Activated CD8-positive, alpha-beta T cell treated with anti-CD3 and anti-CD28 coated beads for 36 hours (primary cell): Measurements from ENCODE around the gene ZFP1. TPM values are rescaled to one million over a fixed set of nuclear protein-coding genes. Genes with fewer than 3 reads are reported as not detected.

Source experiments
- ATAC-seq: fragments of 200-7000 bp; cut with Tn5 transposase; one replicate; pipeline ENCODE4 v1.10.0; 2021; ENCODE audit warnings: mild to moderate bottlenecking, moderate library complexity
- CTCF ChIA-PET: fragments of 350-600 bp; sonication (Branson Sonifier 250); formaldehyde crosslinking; loops from one replicate; lab custom pipeline; 2021; ENCODE audit warnings: antibody characterized with exemption; lab: Charles Lee
- POLR2A ChIA-PET: fragments of 350-600 bp; sonication (Branson Sonifier 250); formaldehyde crosslinking; loops from one replicate; lab custom pipeline; 2021; ENCODE audit warnings: antibody characterized with exemption; lab: Charles Lee
- DNase-seq: peaks from one replicate; pipeline ENCODE4 v3.0.0-alpha.2; 2020
- H3K27ac Mint-ChIP-seq: one replicate; pipeline ENCODE4 v1.8.0; 2021; ENCODE audit warnings: mild to moderate bottlenecking, mixed read lengths
- H3K27me3 Mint-ChIP-seq: one replicate; pipeline ENCODE4 v1.8.0; 2021; ENCODE audit warnings: mixed read lengths
- H3K36me3 Mint-ChIP-seq: one replicate; pipeline ENCODE4 v1.8.0; 2021; ENCODE audit warnings: low read depth, mixed read lengths
- H3K4me1 Mint-ChIP-seq: one replicate; pipeline ENCODE4 v1.8.0; 2021; ENCODE audit warnings: low read depth, mixed read lengths
- H3K4me3 Mint-ChIP-seq: one replicate; pipeline ENCODE4 v1.8.0; 2021; ENCODE audit warnings: mild to moderate bottlenecking, moderate library complexity, mixed read lengths
- H3K9me3 Mint-ChIP-seq: one replicate; pipeline ENCODE4 v1.8.0; 2021; ENCODE audit warnings: mixed read lengths
- CTCF ChIP-seq: fragments of 200-600 bp; IDR thresholded peaks from one replicate; pipeline ENCODE4 v1.8.0; 2022; ENCODE audit warnings: antibody characterized with exemption, mild to moderate bottlenecking
- intact Hi-C: fragments of 100-400 bp; cut with micrococcal nuclease; formaldehyde crosslinking; loops from one replicate; pipeline ENCODE4 v1.10.0; 2022
- total RNA-seq, 2 experiments: library from RNA; stranded (reverse); gene quantifications; one replicate each; pipeline ENCODE4 v1.2.3, GENCODE V29; 2021

Gene ZFP1
- total RNA-seq, 2 experiments from 2014 or later = 19.8 to 23.9 TPM

GRCh38 chr16:75192606-75193264, 44.4 kb downstream of the ZFP1 start:
- H3K4me1 Mint-ChIP-seq = no peaks in the 10 kb centered on the region
- intact Hi-C loops = no loop called here
- H3K27me3 Mint-ChIP-seq = peaks cover 5% of the 10 kb centered on the region
- H3K27ac Mint-ChIP-seq = no peak overlapping the region
- ChIA-PET CTCF (no interaction called here), POLR2A (interaction anchor here (0.6 kb wide), 1 partner anchor 28 kb away, joined by 3 read pairs; no protein-coding TSS in a partner anchor)
- ATAC-seq = no peak
- no peak for TF ChIP-seq CTCF
- DNase-seq = no peak
- H3K36me3 Mint-ChIP-seq = no peaks in the 10 kb centered on the region
- no peaks in the 10 kb centered on the region for H3K9me3 Mint-ChIP-seq
- H3K4me3 Mint-ChIP-seq = no peak overlapping the region

GRCh38 chr16:75193265-75193650, 44.9 kb downstream of the ZFP1 start:
- H3K4me3 Mint-ChIP-seq = no peak overlapping the region
- H3K27ac Mint-ChIP-seq = no peak overlapping the region
- no peak for ATAC-seq
- H3K27me3 Mint-ChIP-seq = peaks cover 11% of the 10 kb centered on the region
- no peak for TF ChIP-seq CTCF
- H3K9me3 Mint-ChIP-seq = no peaks in the 10 kb centered on the region
- intact Hi-C loops = no loop called here
- no peak for DNase-seq
- H3K4me1 Mint-ChIP-seq = no peaks in the 10 kb centered on the region
- ChIA-PET CTCF (no interaction called here), POLR2A (interaction anchor here (0.6 kb wide), 1 partner anchor 29 kb away, joined by 3 read pairs; no protein-coding TSS in a partner anchor)
- H3K36me3 Mint-ChIP-seq = no peaks in the 10 kb centered on the region

GRCh38 chr16:75193730-75194444, 45.6 kb downstream of the ZFP1 start:
- no peaks in the 10 kb centered on the region for H3K4me1 Mint-ChIP-seq
- H3K4me3 Mint-ChIP-seq = no peak overlapping the region
- CTCF ChIA-PET = no interaction called here
- H3K9me3 Mint-ChIP-seq = no peaks in the 10 kb centered on the region
- no peak for TF ChIP-seq CTCF
- DNase-seq = no peak
- no peaks in the 10 kb centered on the region for H3K36me3 Mint-ChIP-seq
- H3K27ac Mint-ChIP-seq = no peak overlapping the region
- ATAC-seq = no peak
- peaks cover 13% of the 10 kb centered on the region for H3K27me3 Mint-ChIP-seq
- intact Hi-C loops = no loop called here
- POLR2A ChIA-PET = interaction anchor here (0.6 kb wide), 1 partner anchor 30 kb away, joined by 3 read pairs; no protein-coding TSS in a partner anchor

DNA sequence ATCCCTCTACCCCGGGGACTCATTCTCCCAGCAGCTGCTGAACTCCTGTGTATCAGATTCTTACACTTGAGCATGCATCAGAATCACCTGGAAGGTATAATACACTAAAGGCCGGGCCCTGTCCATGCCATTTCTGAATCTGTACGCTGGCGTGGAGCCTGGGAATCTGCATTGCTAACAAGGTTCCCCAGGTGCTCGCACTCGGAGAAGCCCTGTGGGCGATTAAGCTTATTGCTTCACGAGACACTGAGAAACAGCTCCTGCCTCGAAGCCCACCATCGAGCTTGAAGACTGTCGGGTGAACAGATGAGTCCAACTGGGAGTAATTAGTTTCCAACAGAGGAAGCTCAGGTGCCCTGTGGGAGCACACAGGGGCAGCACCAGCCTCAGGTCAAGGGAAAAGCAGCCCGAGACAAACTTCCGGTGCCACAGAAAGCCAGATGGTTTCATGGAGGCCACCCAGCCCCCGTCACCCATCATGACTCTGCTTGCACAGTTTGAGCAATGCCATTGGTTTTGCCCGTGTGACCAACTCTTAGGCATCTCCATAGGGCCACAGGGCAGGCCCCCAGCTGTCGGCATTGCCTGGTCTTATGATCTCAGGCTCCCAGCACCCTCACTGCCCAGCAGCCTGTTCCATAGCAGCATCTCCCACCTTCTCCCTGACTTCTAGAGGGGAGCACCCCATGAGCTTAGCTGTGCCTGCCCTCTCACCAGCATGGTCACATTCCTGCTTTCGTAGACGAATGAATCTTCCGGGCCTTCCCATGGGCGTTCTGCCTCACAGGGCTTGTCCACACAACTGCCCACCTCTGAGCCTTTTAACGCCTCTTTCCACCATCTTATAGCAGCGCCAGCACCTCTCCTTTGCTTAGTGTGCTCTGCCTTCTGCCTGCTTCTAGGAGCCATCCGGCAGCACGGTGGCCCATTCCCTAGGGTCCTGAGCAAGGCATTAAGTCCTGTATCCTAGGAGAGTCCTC, 47.8 kb downstream of the ZFP1 start:
- intact Hi-C loops = loop anchor here (5.0 kb wide), 2 partner anchors 36 to 191 kb away; no protein-coding TSS in a partner anchor
- H3K36me3 Mint-ChIP-seq = no peaks in the 10 kb centered on the region
- no peak for TF ChIP-seq CTCF
- peaks cover 10% of the 10 kb centered on the region for H3K4me1 Mint-ChIP-seq
- H3K9me3 Mint-ChIP-seq = no peaks in the 10 kb centered on the region
- DNase-seq = no peak
- H3K27ac Mint-ChIP-seq = no peak overlapping the region
- POLR2A ChIA-PET = no interaction called here
- no peak for ATAC-seq
- CTCF ChIA-PET = interaction anchor here (0.8 to 7.7 kb wide), 6 partner anchors 22 to 568 kb away, joined by 3 to 88 read pairs (median 32); partner anchors contain the start of gene CTRB1
- no peak overlapping the region for H3K4me3 Mint-ChIP-seq
- H3K27me3 Mint-ChIP-seq = peaks cover 13% of the 10 kb centered on the region
